Tibial artery (tissue), 4 donors: ENCODE results near the gene RPTOR.

ENCODE experiments used
- DNase-seq, 2 donors: peaks; one replicate each; pipeline ENCODE4 v3.0.0-alpha.2; 2019
- H3K27ac ChIP-seq, 2 donors: fragments of 200-600 bp; sonication (generic) in 1 of 2; 1 replicate in 1 of 2; 2 replicates in 1 of 2; pipeline ENCODE4 v1.5.1; 2018 to 2019; ENCODE audit warnings: mild to moderate bottlenecking in 1 of 2
- H3K27me3 ChIP-seq, 2 donors: fragments of 200-600 bp; sonication (generic) in 1 of 2; one replicate each; pipeline versions ENCODE4 v1.5.1 to v1.6.0; 2016 to 2019
- H3K36me3 ChIP-seq, 3 donors: fragments of 200-600 bp; sonication (generic) in 2 of 3; one replicate each; pipeline ENCODE4 v1.5.1; 2016 to 2019; ENCODE audit warnings: mild to moderate bottlenecking in 2 of 3
- H3K4me1 ChIP-seq, 4 donors: fragments of 200-600 bp; sonication (generic) in 2 of 4; 1 replicate in 3 of 4; 2 replicates in 1 of 4; pipeline ENCODE4 v1.5.1; 2016 to 2019
- H3K4me3 ChIP-seq, 2 donors: fragments of 200-600 bp; sonication (generic) in 1 of 2; 1 replicate in 1 of 2; 2 replicates in 1 of 2; pipeline ENCODE4 v1.5.1; 2018 to 2019; ENCODE audit warnings: mild to moderate bottlenecking in 2 of 2
- H3K9me3 ChIP-seq, 3 donors: fragments of 200-600 bp; sonication (generic) in 1 of 3; one replicate each; pipeline ENCODE4 v1.5.1; 2016 to 2019
- CTCF ChIP-seq, 2 experiments: fragments of 200-600 bp in 1 of 2; fragments of 450-650 bp in 1 of 2; IDR thresholded peaks; one replicate each; pipeline ENCODE4 v1.5.1; 2017 to 2019; ENCODE audit warnings: antibody characterized with exemption in 2 of 2, mild to moderate bottlenecking in 1 of 2, moderate library complexity in 1 of 2
- intact Hi-C: fragments of 100-400 bp; cut with DNase I; formaldehyde crosslinking; loops from one replicate; pipeline ENCODE4 v1.15.0; 2023; ENCODE audit warnings: low total_unique reads

Gene RPTOR

GRCh38 chr17:80923211-80924110 is 378.8 kb downstream of the RPTOR start:
- intact Hi-C loops = no loop called here
- no peaks in the 10 kb centered on the region for H3K9me3 ChIP-seq
- H3K27me3 ChIP-seq = no peaks in the 10 kb centered on the region
- peaks cover 11 to 61% (median 39%) of the 10 kb centered on the region in 3 donors for H3K36me3 ChIP-seq
- no peak overlapping the region for H3K4me3 ChIP-seq
- H3K4me1 ChIP-seq = peaks cover 0 to 55% (median 40%) of the 10 kb centered on the region in 4 donors
- no peak for TF ChIP-seq CTCF (IDR thresholded peaks at IDR 0.05)
- DNase-seq = peak in 1 of 2 donors; percentile 60
- no peak overlapping the region for H3K27ac ChIP-seq

- H3K4me3 ChIP-seq = no peak overlapping the region
- DNase-seq = peak in 1 of 2 donors; percentile 54
- intact Hi-C loops = no loop called here
- no peak overlapping the region for H3K27ac ChIP-seq
- no peaks in the 10 kb centered on the region for H3K27me3 ChIP-seq
- peaks cover 11 to 57% (median 39%) of the 10 kb centered on the region in 3 donors for H3K36me3 ChIP-seq
- H3K9me3 ChIP-seq = no peaks in the 10 kb centered on the region
- peaks cover 0 to 47% (median 32%) of the 10 kb centered on the region in 4 donors for H3K4me1 ChIP-seq
- TF ChIP-seq CTCF (IDR thresholded peaks at IDR 0.05) = no peak
These were observed 379.6 kb downstream of the RPTOR start for GRCh38 chr17:80924111-80924806.

GRCh38 chr17:80924807-80925610 is 380.4 kb downstream of the RPTOR start:
- Histone ChIP-seq H3K4me1 (peaks cover 0 to 39% (median 25%) of the 10 kb centered on the region in 4 donors), H3K27me3 (no peaks in the 10 kb centered on the region), H3K4me3 (no peak overlapping the region), H3K27ac (no peak overlapping the region), H3K9me3 (no peaks in the 10 kb centered on the region), H3K36me3 (peaks cover 11 to 61% (median 39%) of the 10 kb centered on the region in 3 donors)
- TF ChIP-seq CTCF (IDR thresholded peaks at IDR 0.05) = no peak
- peak in 1 of 2 donors; percentile 51 for DNase-seq
- intact Hi-C loops = no loop called here

GRCh38 chr17:80925688-80926335 is 381.2 kb downstream of the RPTOR start:
- peaks cover 11 to 59% (median 39%) of the 10 kb centered on the region in 3 donors for H3K36me3 ChIP-seq

More at GRCh38 chr17:80925688-80926335, 381.2 kb downstream of the RPTOR start:
- DNase-seq = peak in 1 of 2 donors; percentile 51
- no peaks in the 10 kb centered on the region for H3K9me3 ChIP-seq
- intact Hi-C loops = no loop called here
- H3K4me1 ChIP-seq = peaks cover 0 to 31% (median 19%) of the 10 kb centered on the region in 4 donors
- H3K4me3 ChIP-seq = no peak overlapping the region
- H3K27ac ChIP-seq = no peak overlapping the region
- no peak for TF ChIP-seq CTCF (IDR thresholded peaks at IDR 0.05)
- no peaks in the 10 kb centered on the region for H3K27me3 ChIP-seq
